ENCODE data around the gene LDLRAD4.

Gene LDLRAD4

GRCh38 chr18:13546638-13547037 lies 328.1 kb downstream of the LDLRAD4 start:
- no peak for DNase-seq

- no peak for DNase-seq
Observed at GRCh38 chr18:13547347-13547746, 328.8 kb downstream of the LDLRAD4 start.

GRCh38 chr18:13548106-13548819 lies 329.7 kb downstream of the LDLRAD4 start:
- DNase-seq = no peak

- peak in 1 of 2 donors; percentile 38 for DNase-seq
Observed at GRCh38 chr18:13548966-13549879, 330.7 kb downstream of the LDLRAD4 start.

- no peak for DNase-seq
Observed at GRCh38 chr18:13549880-13550232, 331.3 kb downstream of the LDLRAD4 start.

- no peak for DNase-seq
Observed at GRCh38 chr18:13550418-13551304, 332.1 kb downstream of the LDLRAD4 start.

GRCh38 chr18:13551305-13551603 lies 332.7 kb downstream of the LDLRAD4 start:
- DNase-seq = no peak

- no peak for DNase-seq
Observed at GRCh38 chr18:13551841-13552733, 333.5 kb downstream of the LDLRAD4 start.

GRCh38 chr18:13553449-13553848 lies 334.9 kb downstream of the LDLRAD4 start:
- DNase-seq = no peak

- no peak for DNase-seq
Observed at GRCh38 chr18:13555192-13555591, 336.6 kb downstream of the LDLRAD4 start.

- DNase-seq = no peak
Observed at GRCh38 chr18:13555865-13556264, 337.3 kb downstream of the LDLRAD4 start.

- no peak for DNase-seq
Observed at GRCh38 chr18:13556502-13556901, 337.9 kb downstream of the LDLRAD4 start.

- peak; percentile 61 to 75 for DNase-seq
Observed at GRCh38 chr18:13558124-13558523, 339.6 kb downstream of the LDLRAD4 start.

GRCh38 chr18:13558790-13559189 lies 340.2 kb downstream of the LDLRAD4 start:
- no peak for DNase-seq

GRCh38 chr18:13559754-13560153 lies 341.2 kb downstream of the LDLRAD4 start:
- peak in 1 of 2 donors; percentile 38 for DNase-seq

- DNase-seq = no peak
Observed at GRCh38 chr18:13560306-13560705, 341.7 kb downstream of the LDLRAD4 start.

- peak; percentile 98 to 99 for DNase-seq
Observed at GRCh38 chr18:13562494-13563029, 344.0 kb downstream of the LDLRAD4 start.

- peak; percentile 83 to 91 for DNase-seq
Observed at GRCh38 chr18:13563390-13563805, 344.8 kb downstream of the LDLRAD4 start.

- DNase-seq = no peak
Observed at GRCh38 chr18:13564579-13564978, 346.0 kb downstream of the LDLRAD4 start.

GRCh38 chr18:13565228-13565627 lies 346.7 kb downstream of the LDLRAD4 start:
- no peak for DNase-seq

GRCh38 chr18:13566941-13567746 lies 348.6 kb downstream of the LDLRAD4 start:
- DNase-seq = peak; percentile 93 to 98
